ENCODE data around the gene CCDC83. TPM values are rescaled to one million over a fixed set of nuclear protein-coding genes. Genes with fewer than 3 reads are reported as not detected.

The CCDC83 gene
- polyA plus RNA-seq, 4 donors, result 0.08 TPM; not detected in 3

DNA sequence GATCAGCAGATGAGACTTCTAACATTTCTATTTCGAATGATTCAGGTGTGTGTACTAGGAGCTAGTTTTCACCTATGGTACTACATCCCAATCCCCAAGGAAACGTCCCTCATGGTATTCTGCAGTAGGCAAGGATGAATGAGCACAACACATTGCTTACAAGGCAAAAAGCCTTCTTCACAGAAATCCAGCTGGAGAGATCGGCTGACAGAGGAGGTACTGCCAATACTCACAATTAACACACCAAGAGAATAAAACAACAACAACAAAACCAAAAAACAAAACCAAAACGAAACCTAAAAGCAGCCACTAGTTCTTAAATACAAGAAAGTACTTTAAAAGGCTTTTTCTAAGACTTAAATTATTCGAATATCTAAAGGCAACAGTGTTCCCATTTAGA, 112.3 kb downstream of the CCDC83 start:
- no peak for DNase-seq (ENCODE audit: low read depth in 4 of 4, low spot score in 2 of 4)

Other genes with a start within 250 kb of the CCDC83 start
- 10 to 100 TPM; 10.8 to 15.6 (median 12.2) TPM for gene DLG2, start 228.0 kb upstream of the CCDC83 start, polyA plus RNA-seq (ENCODE audit: insufficient read length in 4 of 4)
- gene TMEM126B, start 226.8 kb upstream of the CCDC83 start, polyA plus RNA-seq (ENCODE audit: insufficient read length in 4 of 4), result 10 to 100 TPM; 58.6 to 71.9 (median 61.5) TPM
- gene TMEM126A, start 207.4 kb upstream of the CCDC83 start, polyA plus RNA-seq (ENCODE audit: insufficient read length in 4 of 4), result 10 to 100 TPM; 30.2 to 37.2 (median 34.4) TPM
- gene CREBZF, start 190.3 kb upstream of the CCDC83 start, polyA plus RNA-seq (ENCODE audit: insufficient read length in 4 of 4), result 100 to 1,000 TPM in 2 of 4 donors, 10 to 100 TPM in 2; 92.1 to 140 (median 108) TPM
- 1 to 10 TPM; 3.3 to 5.2 (median 4.2) TPM for gene CCDC89, start 169.2 kb upstream of the CCDC83 start, polyA plus RNA-seq (ENCODE audit: insufficient read length in 4 of 4)
- 100 to 1,000 TPM in 1 of 4 donors, 10 to 100 TPM in 3; 55.3 to 102 (median 82.5) TPM for gene SYTL2, start 44.2 kb upstream of the CCDC83 start, polyA plus RNA-seq (ENCODE audit: insufficient read length in 4 of 4)
- gene PICALM, start 213.7 kb downstream of the CCDC83 start, polyA plus RNA-seq (ENCODE audit: insufficient read length in 4 of 4), result 100 to 1,000 TPM; 226 to 285 (median 254) TPM